ENCODE results near the gene MDGA2. TPM values are rescaled to one million over a fixed set of nuclear protein-coding genes. Genes with fewer than 3 reads are reported as not detected.

The MDGA2 gene
- total RNA-seq, result not detected

GRCh38 chr14:47675466-47676314, at the start of gene MDGA2:
TSS of gene MDGA2 (minus strand) at chr14:47675605.
- ChIA-PET POLR2A (no interaction called here), CTCF (no interaction called here)

- ChIA-PET CTCF (no interaction called here), POLR2A (no interaction called here)
These were observed 47.7 kb upstream of the MDGA2 start for GRCh38 chr14:47722929-47723693.

- CTCF ChIA-PET, result no interaction called here
These were observed 44.9 kb upstream of the MDGA2 start for GRCh38 chr14:47720281-47720680.

GRCh38 chr14:47715330-47715729, 39.9 kb upstream of the MDGA2 start:
- CTCF ChIA-PET, result no interaction called here
- POLR2A ChIA-PET, result no interaction called here

More at GRCh38 chr14:47720281-47720680, 44.9 kb upstream of the MDGA2 start:
- POLR2A ChIA-PET, result no interaction called here

GRCh38 chr14:47710581-47710980, 35.2 kb upstream of the MDGA2 start:
- CTCF ChIA-PET, result no interaction called here
- POLR2A ChIA-PET, result no interaction called here

- ChIA-PET POLR2A (no interaction called here), CTCF (no interaction called here)
These were observed 30.3 kb upstream of the MDGA2 start for GRCh38 chr14:47705683-47706082.

- POLR2A ChIA-PET, result no interaction called here
- CTCF ChIA-PET, result no interaction called here
These were observed 16.4 kb upstream of the MDGA2 start for GRCh38 chr14:47691829-47692228.

- ChIA-PET POLR2A (no interaction called here), CTCF (no interaction called here)
These were observed 3.6 kb upstream of the MDGA2 start for GRCh38 chr14:47678993-47679392.

- CTCF ChIA-PET, result no interaction called here
- POLR2A ChIA-PET, result no interaction called here
These were observed 2.8 kb upstream of the MDGA2 start for GRCh38 chr14:47678157-47678556.

GRCh38 chr14:47676315-47676617, 861 bp upstream of the MDGA2 start:
- ChIA-PET CTCF (no interaction called here), POLR2A (no interaction called here)

- CTCF ChIA-PET, result no interaction called here
These were observed 601 bp downstream of the MDGA2 start for GRCh38 chr14:47674543-47675465.

GRCh38 chr14:47674148-47674542, 1.3 kb downstream of the MDGA2 start:
- ChIA-PET POLR2A (no interaction called here), CTCF (no interaction called here)

More at GRCh38 chr14:47674543-47675465, 601 bp downstream of the MDGA2 start:
- POLR2A ChIA-PET, result no interaction called here

GRCh38 chr14:47665337-47666134, 9.9 kb downstream of the MDGA2 start:
- CTCF ChIA-PET, result no interaction called here
- POLR2A ChIA-PET, result no interaction called here

- ChIA-PET CTCF (no interaction called here), POLR2A (no interaction called here)
These were observed 12.9 kb downstream of the MDGA2 start for GRCh38 chr14:47662466-47662865.

GRCh38 chr14:47660158-47660557, 15.2 kb downstream of the MDGA2 start:
- CTCF ChIA-PET, result no interaction called here
- POLR2A ChIA-PET, result no interaction called here

- POLR2A ChIA-PET, result no interaction called here
- CTCF ChIA-PET, result no interaction called here
These were observed 17.4 kb downstream of the MDGA2 start for GRCh38 chr14:47658041-47658440.

- ChIA-PET POLR2A (no interaction called here), CTCF (no interaction called here)
These were observed 18.3 kb downstream of the MDGA2 start for GRCh38 chr14:47657143-47657542.

- ChIA-PET CTCF (no interaction called here), POLR2A (no interaction called here)
These were observed 24.1 kb downstream of the MDGA2 start for GRCh38 chr14:47651337-47651736.

- CTCF ChIA-PET, result no interaction called here
These were observed 37.7 kb downstream of the MDGA2 start for GRCh38 chr14:47637753-47638152.

More at GRCh38 chr14:47637753-47638152, 37.7 kb downstream of the MDGA2 start:
- POLR2A ChIA-PET, result no interaction called here

All from activated CD8-positive, alpha-beta memory T cell treated with anti-CD3 and anti-CD28 coated beads for 36 hours (primary cell).